NCI-H82 treated with DMSO at 0.1 percent for 48 hours (cell line): Measurements from ENCODE around the gene CTXN2.
A peak's percentile ranks its signal among the peaks of the same experiment; 100 is the strongest.

Experiments
- DNase-seq: peaks from one replicate; lab custom pipeline; 2025; ENCODE audit not compliant: unreplicated experiment; lab: John Stamatoyannopoulos, UW

The CTXN2 gene

DNA sequence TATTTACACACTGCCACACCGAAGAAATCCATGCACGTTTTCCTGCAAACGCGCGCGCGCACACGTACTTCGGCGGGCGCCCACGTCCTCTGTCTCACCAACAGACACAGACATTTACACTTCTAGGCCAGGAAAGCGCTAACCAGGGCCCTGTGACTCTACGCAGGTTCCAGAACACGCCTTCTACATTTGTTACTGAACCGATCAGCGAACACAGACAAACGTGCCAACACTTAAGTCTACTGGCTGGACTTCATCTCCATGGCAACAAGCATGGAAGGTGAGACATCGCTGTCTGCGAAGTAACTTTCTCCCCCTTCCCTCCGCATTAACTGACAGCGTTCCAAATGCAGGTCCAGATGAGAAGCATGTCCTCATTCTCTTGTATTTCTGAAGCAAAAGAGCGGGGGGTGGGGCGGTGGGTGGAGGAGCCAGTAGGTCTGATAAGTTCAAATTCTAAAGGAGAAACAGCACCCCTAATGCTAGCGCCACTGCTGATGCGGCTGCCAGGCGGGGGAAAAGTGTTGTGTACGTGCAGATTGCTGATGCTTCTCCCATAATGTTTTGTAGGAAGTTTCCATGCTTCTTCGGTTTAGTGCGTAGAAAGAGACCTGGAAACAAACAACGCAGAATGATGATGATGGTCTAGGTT is at the start of gene CTXN2:
TSS of gene CTXN2 (plus strand) at position 92 of the 652 bp plus-strand sequence. CDS start 9,636 bp downstream, outside the sequence.
- DNase-seq: no peak

DNA sequence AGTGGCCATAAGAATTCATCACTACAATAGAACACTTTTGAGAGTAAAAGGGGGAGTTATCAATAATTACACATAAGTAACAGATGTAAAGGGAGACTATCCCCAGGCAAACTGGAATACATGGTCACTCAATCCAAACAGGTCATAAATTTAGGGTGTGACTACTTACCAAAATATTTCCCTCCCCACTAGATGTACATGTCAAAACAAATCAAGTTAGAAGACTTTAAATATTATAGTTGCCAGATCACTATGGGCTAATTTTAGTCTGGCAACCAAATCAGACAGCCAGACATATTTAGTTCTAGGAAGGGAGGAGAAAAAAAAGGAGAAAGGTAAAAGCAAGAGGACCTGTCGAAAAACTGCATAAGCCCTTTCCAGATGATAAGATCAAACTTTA is 47.6 kb upstream of the CTXN2 start:
- DNase-seq: no peak

GRCh38 chr15:48144889-48145288 is 46.6 kb upstream of the CTXN2 start:
- no peak for DNase-seq

DNA sequence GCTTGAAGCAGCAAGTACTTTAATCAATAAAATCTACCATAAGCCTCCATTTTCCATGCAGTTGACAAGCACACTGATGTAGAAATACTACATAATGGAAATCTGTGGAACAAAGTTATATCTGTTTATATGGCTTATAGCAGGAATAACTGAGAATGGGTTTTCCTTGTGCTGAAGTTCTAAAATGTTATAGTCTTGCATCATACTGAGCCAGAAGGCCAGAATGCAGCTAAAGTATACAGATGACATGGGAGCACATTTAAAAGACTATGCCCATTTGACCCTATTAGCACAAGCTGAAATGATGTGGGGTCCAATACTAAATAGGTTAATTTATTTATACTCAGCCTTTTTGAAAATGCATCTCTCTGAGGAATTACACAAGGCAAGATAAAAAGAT is 45.5 kb upstream of the CTXN2 start:
- DNase-seq: no peak

GRCh38 chr15:48147358-48147757 is 44.1 kb upstream of the CTXN2 start:
- no peak for DNase-seq

DNA sequence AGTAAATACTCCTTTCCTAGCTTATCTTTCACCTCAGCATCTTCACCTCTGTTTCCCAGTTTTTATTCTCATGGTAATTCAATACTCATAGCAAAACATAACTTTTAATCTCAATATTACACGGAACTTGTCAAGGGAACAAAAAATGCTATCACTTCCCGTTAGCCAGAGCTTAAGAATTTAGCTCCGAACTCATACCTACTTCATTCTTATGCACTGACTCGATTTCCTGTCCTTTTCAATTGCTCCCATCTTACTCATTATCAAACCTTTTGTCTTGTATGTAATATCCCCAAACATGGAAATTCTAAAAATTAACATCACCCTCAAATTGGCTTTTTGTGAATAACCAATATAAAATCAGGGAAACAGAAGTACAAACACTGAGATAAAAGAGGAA is 41.6 kb upstream of the CTXN2 start:
- no peak for DNase-seq

- DNase-seq: no peak
These were observed 37.9 kb upstream of the CTXN2 start for GRCh38 chr15:48153526-48153925.

- no peak for DNase-seq
These were observed 22.8 kb upstream of the CTXN2 start for GRCh38 chr15:48168616-48169015.

GRCh38 chr15:48170981-48171380 is 20.5 kb upstream of the CTXN2 start:
- no peak for DNase-seq

DNA sequence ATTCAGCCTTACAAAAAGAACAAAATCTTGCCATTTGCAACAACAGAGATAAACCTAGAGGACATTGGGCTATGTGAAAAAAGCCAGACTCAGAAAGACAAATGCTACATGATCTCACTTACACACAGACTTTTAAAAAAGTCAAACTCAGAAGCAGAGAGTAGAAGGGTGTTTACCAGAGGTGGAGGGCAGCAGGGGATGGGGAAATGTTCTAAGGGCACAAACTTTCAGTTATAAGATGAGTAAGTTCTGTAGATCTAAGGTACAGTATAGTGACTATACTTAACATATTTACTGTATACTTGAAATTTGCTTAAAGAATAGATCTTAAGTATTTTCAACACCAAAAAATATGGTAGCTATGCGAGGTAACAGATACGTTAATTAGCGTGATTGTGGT is 16.3 kb upstream of the CTXN2 start:
- DNase-seq: no peak

DNA sequence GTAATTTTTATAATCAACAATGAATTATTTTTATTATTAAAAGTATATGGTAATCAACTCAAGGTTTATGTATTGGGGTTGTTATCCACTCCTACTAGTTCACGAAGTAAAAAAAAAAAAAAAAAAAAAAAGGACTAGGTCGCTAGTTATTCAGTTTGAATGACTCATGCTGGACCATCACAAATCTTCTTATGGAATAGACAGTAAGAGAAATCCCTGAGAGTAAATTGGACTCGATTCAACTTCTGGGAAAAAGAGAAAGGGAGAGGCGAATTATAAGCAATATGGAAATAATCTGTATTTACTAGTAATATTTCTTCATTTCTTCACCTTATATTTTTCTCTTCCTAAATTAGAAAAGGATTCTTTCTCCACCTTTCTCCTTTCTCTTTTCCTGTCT is 15.4 kb upstream of the CTXN2 start:
- DNase-seq: no peak

- no peak for DNase-seq
These were observed 14.5 kb upstream of the CTXN2 start for GRCh38 chr15:48176957-48177356.

GRCh38 chr15:48177383-48177765 is 14.1 kb upstream of the CTXN2 start:
- no peak for DNase-seq

DNA sequence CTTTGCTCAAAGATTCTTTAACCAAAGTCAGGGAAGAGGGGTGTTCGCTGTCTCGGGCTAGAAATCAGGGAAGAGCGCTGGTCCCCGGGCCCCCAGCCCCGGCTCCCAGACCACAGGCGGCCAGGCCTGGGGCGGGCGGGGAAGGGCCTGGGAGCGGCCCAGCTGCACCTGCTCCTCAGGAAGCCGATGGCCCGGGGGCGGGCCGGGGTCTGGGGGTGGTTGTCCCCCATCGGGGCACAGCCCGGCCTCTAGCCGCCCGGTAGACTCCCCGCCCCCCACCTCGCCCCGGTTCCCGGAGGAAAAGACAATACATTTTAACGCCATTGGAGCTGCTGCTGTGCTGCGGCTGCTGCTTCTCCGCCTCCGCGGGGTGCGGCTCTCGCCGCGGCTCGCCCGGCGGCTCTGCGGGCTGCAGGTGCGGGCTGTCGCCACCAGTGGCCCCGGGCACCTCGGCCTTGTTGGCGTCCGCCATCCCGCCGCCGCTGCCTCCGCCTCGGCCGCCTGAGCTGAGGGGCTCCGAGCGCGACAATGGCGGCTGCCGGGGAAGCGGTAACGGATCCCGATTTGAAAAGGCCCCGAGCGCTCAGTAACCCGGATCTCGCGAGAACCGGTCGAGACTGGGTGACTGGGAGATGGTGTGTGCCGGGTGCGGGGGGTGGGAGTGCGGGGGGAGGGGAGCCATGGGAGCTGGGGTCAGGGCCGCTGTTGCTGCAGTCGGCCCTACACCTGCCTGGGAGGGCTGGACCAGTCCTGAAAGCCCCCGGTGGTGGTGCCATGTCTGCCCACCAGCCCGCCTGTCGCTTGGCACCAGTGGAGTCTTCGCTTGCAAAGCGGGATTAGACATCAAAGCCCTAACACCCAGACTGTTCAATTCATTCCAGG is 13.5 kb upstream of the CTXN2 start, which contains the start of gene MYEF2:
TSS of gene MYEF2 (minus strand) at position 530 of the 882 bp plus-strand sequence. CDS start at position 472, 58 bp downstream.
- peak; percentile 40 for DNase-seq

- no peak for DNase-seq
These were observed 12.9 kb upstream of the CTXN2 start for GRCh38 chr15:48178648-48178931.

GRCh38 chr15:48182749-48183148 is 8.7 kb upstream of the CTXN2 start:
- no peak for DNase-seq

GRCh38 chr15:48185529-48185928 is 5.9 kb upstream of the CTXN2 start:
- DNase-seq: no peak

GRCh38 chr15:48186271-48186670 is 5.2 kb upstream of the CTXN2 start:
- peak; percentile 95 for DNase-seq

DNA sequence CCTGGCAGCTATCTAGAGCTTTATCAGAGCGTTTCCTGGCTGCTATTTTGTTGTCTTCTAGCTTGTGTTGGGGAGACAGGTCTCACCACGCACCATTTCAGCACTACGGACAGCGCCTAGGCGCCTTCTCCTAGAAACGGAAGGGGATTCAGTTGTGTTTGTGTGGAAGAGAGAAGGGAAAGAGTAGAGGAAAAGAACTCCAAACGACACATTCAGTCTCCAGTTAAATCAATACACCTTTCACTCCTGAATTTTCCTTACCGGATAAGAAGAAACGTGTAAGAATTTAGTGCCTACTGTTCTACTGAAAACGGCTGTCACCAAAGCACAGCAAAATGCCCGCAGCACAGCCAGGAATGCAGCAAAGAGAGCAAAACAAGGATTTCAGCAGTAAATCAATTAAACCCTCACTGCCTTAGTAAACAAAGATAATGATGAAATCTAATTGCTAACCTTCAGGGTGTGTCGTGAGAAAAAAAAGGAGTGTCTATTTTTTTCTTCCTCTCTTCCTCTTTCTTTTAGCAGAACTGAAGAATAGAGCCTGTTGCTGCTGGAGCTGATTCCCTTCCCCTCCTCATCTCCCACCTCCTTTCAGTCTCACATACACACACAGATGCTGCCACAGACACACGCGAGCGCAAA is 412 bp upstream of the CTXN2 start:
- DNase-seq: no peak

- no peak for DNase-seq
These were observed 10.6 kb downstream of the CTXN2 start for GRCh38 chr15:48202068-48202467.

DNA sequence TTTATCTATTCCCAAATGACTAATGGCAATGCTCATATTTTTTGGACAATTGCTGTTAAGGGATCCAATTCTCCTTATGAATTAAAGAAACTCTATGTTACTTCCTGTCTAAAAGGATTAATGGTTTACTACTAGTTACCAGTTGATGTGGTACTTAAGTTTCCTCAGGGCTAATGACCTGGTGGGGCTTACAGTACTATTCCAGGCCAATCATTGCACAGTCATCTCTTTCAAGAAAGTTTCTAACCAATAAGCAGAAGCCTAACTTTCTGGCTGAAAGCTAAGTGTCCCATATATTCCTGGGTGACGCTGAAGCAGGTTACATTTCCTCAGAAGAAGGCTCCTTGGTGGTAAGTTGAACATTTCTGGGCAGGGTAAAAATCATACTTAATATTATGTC is 14.5 kb downstream of the CTXN2 start, which contains the start of gene SLC12A1:
TSS of gene SLC12A1 (plus strand) at position 322 of the 400 bp plus-strand sequence. CDS start 1,418 bp downstream, outside the sequence.
- DNase-seq: no peak

- no peak for DNase-seq
These were observed 29.8 kb downstream of the CTXN2 start for GRCh38 chr15:48221261-48221660.
